Panc1 (cell line): ENCODE results near the gene MSRB1. TPM values are rescaled to one million over a fixed set of nuclear protein-coding genes. Genes with fewer than 3 reads are reported as not detected.

ENCODE experiments used
- ATAC-seq: fragments of 200-7000 bp; cut with Tn5 transposase; 2 replicates; pipeline ENCODE4 v1.9.1; 2020; ENCODE audit warnings: mild to moderate bottlenecking, moderate library complexity
- BruUV-seq: library from RNA; stranded (reverse); fragments of 400-500 nt; replicated peaks from 2 replicates; lab custom pipeline; 2021; lab: Mats Ljungman, UMichigan
- CTCF ChIA-PET: fragments of 300-600 bp; sonication (Branson Sonifier 250); formaldehyde crosslinking; loops from one replicate; lab custom pipeline; 2022; ENCODE audit warnings: antibody characterized with exemption; lab: Charles Lee
- POLR2A ChIA-PET: fragments of 300-600 bp; sonication (Branson Sonifier 250); formaldehyde crosslinking; loops from one replicate; lab custom pipeline; 2022; ENCODE audit warnings: antibody characterized with exemption; lab: Charles Lee
- DNase-seq: peaks from one replicate; pipeline ENCODE4 v3.0.0-alpha.2; 2010; ENCODE audit warnings: low read depth, low spot score
- H3K27ac ChIP-seq: 2 replicates; pipeline ENCODE4 v1.5.1; 2011; ENCODE audit warnings: mild to moderate bottlenecking, low read length, inconsistent platforms
- H3K27me3 ChIP-seq: fragments of 200-500 bp; sonication (Bioruptor generic); 2 replicates; pipeline ENCODE4 v1.6.0; 2014; ENCODE audit warnings: low read length, inconsistent platforms; ENCODE audit not compliant: control insufficient read depth, insufficient read depth
- H3K36me3 ChIP-seq: fragments of 200-500 bp; sonication (Bioruptor generic); 2 replicates; pipeline ENCODE4 v1.5.1; 2014; ENCODE audit warnings: inconsistent platforms, mild to moderate bottlenecking, low read length, moderate library complexity; ENCODE audit not compliant: control insufficient read depth, insufficient read depth
- H3K4me1 ChIP-seq: 2 replicates; pipeline ENCODE4 v1.5.1; 2011; ENCODE audit warnings: inconsistent platforms, mild to moderate bottlenecking, low read length, moderate library complexity; ENCODE audit not compliant: control insufficient read depth, insufficient read depth
- H3K4me3 ChIP-seq, 2 experiments: 2 replicates each; pipeline ENCODE4 v1.5.1; 2011 to 2012; ENCODE audit warnings: low read depth in 2 of 2, low read length in 2 of 2, mild to moderate bottlenecking in 2 of 2, inconsistent platforms in 1 of 2, moderate library complexity in 1 of 2
- H3K9me3 ChIP-seq: fragments of 200-500 bp; sonication (Bioruptor generic); 2 replicates; pipeline ENCODE4 v1.5.1; 2014; ENCODE audit warnings: low read depth, mild to moderate bottlenecking, inconsistent platforms, low read length, moderate library complexity; ENCODE audit not compliant: control insufficient read depth, insufficient read depth
- POLR2AphosphoS5 ChIP-seq: IDR thresholded peaks from 2 replicates; pipeline ENCODE4 v1.6.1; 2012; ENCODE audit warnings: mild to moderate bottlenecking, low read depth, low read length, moderate library complexity
- SIN3A ChIP-seq: IDR thresholded peaks from 2 replicates; pipeline ENCODE4 v1.6.1; 2012; ENCODE audit warnings: low read depth, mild to moderate bottlenecking, low read length, moderate library complexity, borderline replicate concordance; ENCODE audit not compliant: insufficient read depth
- TCF7L2 ChIP-seq: IDR thresholded peaks from 2 replicates; pipeline ENCODE4 v1.6.1; 2011; ENCODE audit warnings: mild to moderate bottlenecking, low read depth, low read length, inconsistent platforms
- in situ Hi-C: cut with HindIII; loops from 2 replicates; pipeline ENCODE4 v1.10.0; 2016; ENCODE audit warnings: low sequenced_read_pairs, low pct_unique_long_range_greater_than_20kb
- intact Hi-C: fragments of 100-400 bp; cut with micrococcal nuclease; formaldehyde crosslinking; loops from one replicate; pipeline ENCODE4 v1.10.0; 2022; ENCODE audit not compliant: unreplicated experiment
- total RNA-seq: library from RNA; stranded (reverse); gene quantifications from one replicate; pipeline ENCODE4 v1.2.1, GENCODE V29; 2021; ENCODE audit not compliant: unreplicated experiment
- TF ChIP-seq, protein P1 (sequence below): fragments of 450-650 bp; IDR thresholded peaks from 2 replicates; pipeline ENCODE4 v1.5.1; 2017; ENCODE audit warnings: mild to moderate bottlenecking
- TF ChIP-seq, protein P2 (sequence below), 2 experiments: IDR thresholded peaks; 2 replicates each; pipeline ENCODE4 v1.6.1; 2011 to 2012; ENCODE audit warnings: low read depth in 2 of 2, control low read depth in 1 of 2, low read length in 1 of 2, mild to moderate bottlenecking in 1 of 2, moderate library complexity in 1 of 2; ENCODE audit not compliant: insufficient read depth in 1 of 2

The MSRB1 gene
- total RNA-seq, 1 experiment from 2014 or later: 25.3 TPM

DNA sequence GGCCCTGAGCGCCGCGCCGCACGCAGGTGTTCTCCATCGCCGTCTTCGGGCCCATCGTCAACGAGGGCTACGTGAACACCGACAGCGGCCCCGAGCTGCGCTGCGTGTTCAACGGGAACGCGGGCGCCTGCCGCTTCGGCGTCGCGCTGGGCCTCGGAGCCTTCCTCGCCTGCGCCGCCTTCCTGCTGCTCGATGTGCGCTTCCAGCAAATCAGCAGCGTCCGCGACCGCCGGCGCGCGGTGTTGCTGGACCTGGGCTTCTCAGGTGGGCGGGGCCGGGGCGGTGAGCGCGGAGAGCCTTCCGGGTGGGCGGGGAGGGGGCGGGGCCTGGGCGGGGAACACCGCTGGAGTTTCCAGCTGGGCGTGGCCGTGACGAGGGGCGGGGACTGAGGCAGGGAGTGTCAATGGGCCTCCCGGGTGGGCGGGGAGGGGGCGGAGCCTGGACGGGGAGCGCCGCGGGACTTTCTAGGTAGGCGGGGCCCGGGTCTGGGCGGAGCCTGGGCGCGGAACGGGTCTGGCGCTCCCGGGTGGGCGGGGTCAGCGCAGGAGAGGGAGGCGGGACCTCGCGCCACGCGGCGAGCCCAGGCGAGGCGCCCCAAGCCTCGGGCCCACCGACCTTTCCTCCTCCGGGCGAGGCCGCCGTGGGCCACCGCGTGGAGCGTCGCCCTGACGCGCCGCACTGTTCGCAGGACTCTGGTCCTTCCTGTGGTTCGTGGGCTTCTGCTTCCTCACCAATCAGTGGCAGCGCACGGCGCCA is 49.1 kb upstream of the MSRB1 start:
- BruUV-seq: no TSS peak
- Histone ChIP-seq H3K9me3 (no peaks in the 10 kb centered on the region), H3K4me3 (no peak overlapping the region), H3K27ac (no peak overlapping the region), H3K36me3 (no peaks in the 10 kb centered on the region), H3K27me3 (no peaks in the 10 kb centered on the region), H3K4me1 (peaks cover 15% of the 10 kb centered on the region; the same call in 1 of the 2 replicates)
- in situ Hi-C loops: no loop called here
- ATAC-seq (no peak), DNase-seq (no peak)
- POLR2A ChIA-PET: no interaction called here
- CTCF ChIA-PET: interaction anchor here (0.6 kb wide), 1 partner anchor 148 kb away, joined by 4 read pairs; no protein-coding TSS in a partner anchor
- intact Hi-C loops: no loop called here
- TF ChIP-seq, protein P1, sequence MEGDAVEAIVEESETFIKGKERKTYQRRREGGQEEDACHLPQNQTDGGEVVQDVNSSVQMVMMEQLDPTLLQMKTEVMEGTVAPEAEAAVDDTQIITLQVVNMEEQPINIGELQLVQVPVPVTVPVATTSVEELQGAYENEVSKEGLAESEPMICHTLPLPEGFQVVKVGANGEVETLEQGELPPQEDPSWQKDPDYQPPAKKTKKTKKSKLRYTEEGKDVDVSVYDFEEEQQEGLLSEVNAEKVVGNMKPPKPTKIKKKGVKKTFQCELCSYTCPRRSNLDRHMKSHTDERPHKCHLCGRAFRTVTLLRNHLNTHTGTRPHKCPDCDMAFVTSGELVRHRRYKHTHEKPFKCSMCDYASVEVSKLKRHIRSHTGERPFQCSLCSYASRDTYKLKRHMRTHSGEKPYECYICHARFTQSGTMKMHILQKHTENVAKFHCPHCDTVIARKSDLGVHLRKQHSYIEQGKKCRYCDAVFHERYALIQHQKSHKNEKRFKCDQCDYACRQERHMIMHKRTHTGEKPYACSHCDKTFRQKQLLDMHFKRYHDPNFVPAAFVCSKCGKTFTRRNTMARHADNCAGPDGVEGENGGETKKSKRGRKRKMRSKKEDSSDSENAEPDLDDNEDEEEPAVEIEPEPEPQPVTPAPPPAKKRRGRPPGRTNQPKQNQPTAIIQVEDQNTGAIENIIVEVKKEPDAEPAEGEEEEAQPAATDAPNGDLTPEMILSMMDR: no peak
- TF ChIP-seq, protein P2, sequence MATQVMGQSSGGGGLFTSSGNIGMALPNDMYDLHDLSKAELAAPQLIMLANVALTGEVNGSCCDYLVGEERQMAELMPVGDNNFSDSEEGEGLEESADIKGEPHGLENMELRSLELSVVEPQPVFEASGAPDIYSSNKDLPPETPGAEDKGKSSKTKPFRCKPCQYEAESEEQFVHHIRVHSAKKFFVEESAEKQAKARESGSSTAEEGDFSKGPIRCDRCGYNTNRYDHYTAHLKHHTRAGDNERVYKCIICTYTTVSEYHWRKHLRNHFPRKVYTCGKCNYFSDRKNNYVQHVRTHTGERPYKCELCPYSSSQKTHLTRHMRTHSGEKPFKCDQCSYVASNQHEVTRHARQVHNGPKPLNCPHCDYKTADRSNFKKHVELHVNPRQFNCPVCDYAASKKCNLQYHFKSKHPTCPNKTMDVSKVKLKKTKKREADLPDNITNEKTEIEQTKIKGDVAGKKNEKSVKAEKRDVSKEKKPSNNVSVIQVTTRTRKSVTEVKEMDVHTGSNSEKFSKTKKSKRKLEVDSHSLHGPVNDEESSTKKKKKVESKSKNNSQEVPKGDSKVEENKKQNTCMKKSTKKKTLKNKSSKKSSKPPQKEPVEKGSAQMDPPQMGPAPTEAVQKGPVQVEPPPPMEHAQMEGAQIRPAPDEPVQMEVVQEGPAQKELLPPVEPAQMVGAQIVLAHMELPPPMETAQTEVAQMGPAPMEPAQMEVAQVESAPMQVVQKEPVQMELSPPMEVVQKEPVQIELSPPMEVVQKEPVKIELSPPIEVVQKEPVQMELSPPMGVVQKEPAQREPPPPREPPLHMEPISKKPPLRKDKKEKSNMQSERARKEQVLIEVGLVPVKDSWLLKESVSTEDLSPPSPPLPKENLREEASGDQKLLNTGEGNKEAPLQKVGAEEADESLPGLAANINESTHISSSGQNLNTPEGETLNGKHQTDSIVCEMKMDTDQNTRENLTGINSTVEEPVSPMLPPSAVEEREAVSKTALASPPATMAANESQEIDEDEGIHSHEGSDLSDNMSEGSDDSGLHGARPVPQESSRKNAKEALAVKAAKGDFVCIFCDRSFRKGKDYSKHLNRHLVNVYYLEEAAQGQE (IDR thresholded peaks at IDR 0.05; ENCODE audit: insufficient read depth in 1 of 2, low read depth in 2 of 2, low read length in 1 of 2): no peak

DNA sequence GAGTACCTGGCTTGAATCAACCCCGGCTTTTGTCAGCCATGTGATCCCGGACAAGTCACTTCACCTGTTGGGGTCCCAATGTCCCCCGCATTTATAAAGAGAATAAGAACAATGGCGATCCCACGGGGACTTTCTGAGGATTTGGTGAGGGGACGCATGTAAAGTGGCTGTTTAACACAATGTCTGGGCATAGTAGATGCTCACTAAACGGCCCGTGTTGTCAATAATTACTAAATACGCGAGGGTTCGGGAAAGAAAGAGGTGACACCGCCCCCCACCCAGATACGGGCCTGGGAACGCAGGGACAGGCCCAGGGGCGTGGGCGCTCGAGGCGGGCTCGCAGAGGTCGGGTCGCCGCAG is 48.6 kb upstream of the MSRB1 start:
- no peak for TF ChIP-seq TCF7L2
- no peak for TF ChIP-seq SIN3A
- no peak for TF ChIP-seq POLR2AphosphoS5
- TF ChIP-seq, protein P2 (IDR thresholded peaks at IDR 0.05; ENCODE audit: insufficient read depth in 1 of 2, low read depth in 2 of 2, low read length in 1 of 2): no peak
- TF ChIP-seq, protein P1: no peak
- Histone ChIP-seq H3K9me3 (no peaks in the 10 kb centered on the region), H3K27me3 (no peaks in the 10 kb centered on the region), H3K36me3 (no peaks in the 10 kb centered on the region), H3K4me3 (no peak overlapping the region), H3K4me1 (peaks cover 15% of the 10 kb centered on the region; the same call in 1 of the 2 replicates), H3K27ac (no peak overlapping the region)
- intact Hi-C loops (no loop called here), in situ Hi-C loops (no loop called here)
- no TSS peak for BruUV-seq
- ATAC-seq (no peak), DNase-seq (no peak)
- CTCF ChIA-PET: interaction anchor here (0.6 kb wide), 1 partner anchor 149 kb away, joined by 4 read pairs; no protein-coding TSS in a partner anchor
- POLR2A ChIA-PET: no interaction called here
